Measurements from ENCODE around the gene PPM1L.

DNA sequence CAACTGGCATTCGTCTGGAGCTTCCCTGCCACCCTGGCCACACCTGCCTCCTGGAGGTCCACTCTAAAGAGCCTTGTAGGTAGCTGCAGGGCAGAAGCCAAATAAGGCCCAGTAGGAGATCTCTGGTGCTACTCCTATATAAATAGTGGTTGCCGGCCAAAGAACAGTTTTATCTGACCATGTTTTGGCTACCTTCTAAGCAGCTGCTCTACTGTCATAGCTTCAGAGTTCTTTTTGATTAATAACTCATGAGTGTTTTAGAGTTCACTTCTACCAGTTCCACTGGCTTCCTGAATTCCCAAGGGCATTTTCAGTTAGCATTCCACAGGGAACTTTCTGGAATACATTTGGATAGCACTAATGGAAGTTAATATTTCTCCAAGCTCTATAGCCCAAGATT is 194.5 kb downstream of the PPM1L start:
- no peak for TF ChIP-seq SMC3 (IDR thresholded peaks at IDR 0.05; ENCODE audit: borderline replicate concordance, low read length)
- no peak for TF ChIP-seq KDM1A (IDR thresholded peaks at IDR 0.05; ENCODE audit: borderline replicate concordance)
- TF ChIP-seq, protein P1, sequence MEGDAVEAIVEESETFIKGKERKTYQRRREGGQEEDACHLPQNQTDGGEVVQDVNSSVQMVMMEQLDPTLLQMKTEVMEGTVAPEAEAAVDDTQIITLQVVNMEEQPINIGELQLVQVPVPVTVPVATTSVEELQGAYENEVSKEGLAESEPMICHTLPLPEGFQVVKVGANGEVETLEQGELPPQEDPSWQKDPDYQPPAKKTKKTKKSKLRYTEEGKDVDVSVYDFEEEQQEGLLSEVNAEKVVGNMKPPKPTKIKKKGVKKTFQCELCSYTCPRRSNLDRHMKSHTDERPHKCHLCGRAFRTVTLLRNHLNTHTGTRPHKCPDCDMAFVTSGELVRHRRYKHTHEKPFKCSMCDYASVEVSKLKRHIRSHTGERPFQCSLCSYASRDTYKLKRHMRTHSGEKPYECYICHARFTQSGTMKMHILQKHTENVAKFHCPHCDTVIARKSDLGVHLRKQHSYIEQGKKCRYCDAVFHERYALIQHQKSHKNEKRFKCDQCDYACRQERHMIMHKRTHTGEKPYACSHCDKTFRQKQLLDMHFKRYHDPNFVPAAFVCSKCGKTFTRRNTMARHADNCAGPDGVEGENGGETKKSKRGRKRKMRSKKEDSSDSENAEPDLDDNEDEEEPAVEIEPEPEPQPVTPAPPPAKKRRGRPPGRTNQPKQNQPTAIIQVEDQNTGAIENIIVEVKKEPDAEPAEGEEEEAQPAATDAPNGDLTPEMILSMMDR (IDR thresholded peaks at IDR 0.05 in 2 of 3, conservative IDR thresholded peaks at IDR 0.05 in 1 of 3; ENCODE audit: control insufficient read depth in 2 of 3, extremely low read depth in 1 of 3, insufficient read depth in 1 of 3, low read depth in 3 of 3, low read length in 3 of 3) = no peak
- no peak for TF ChIP-seq SMAD1 (IDR thresholded peaks at IDR 0.05; ENCODE audit: low read depth, partially characterized antibody)

All from GM12878 (cell line).